WTC11 (cell line): ENCODE data around the gene ZMYND11. TPM values are rescaled to one million over a fixed set of nuclear protein-coding genes. Genes with fewer than 3 reads are reported as not detected.

Experiments used
- ATAC-seq: fragments of 200-7000 bp; cut with Tn5 transposase; 2 replicates; pipeline ENCODE4 v1.10.0; 2021; ENCODE audit warnings: mild to moderate bottlenecking, moderate library complexity
- CTCF ChIA-PET: fragments of 300-600 bp; sonication (Branson Sonifier 250); formaldehyde crosslinking; loops from one replicate; lab custom pipeline; 2021; ENCODE audit warnings: antibody characterized with exemption; lab: Charles Lee
- POLR2A ChIA-PET: fragments of 350-600 bp; sonication (Branson Sonifier 250); formaldehyde crosslinking; loops from one replicate; lab custom pipeline; 2021; ENCODE audit warnings: antibody characterized with exemption; lab: Charles Lee
- DNase-seq: peaks from one replicate; pipeline ENCODE4 v3.0.0; 2021; ENCODE audit warnings: low spot score
- H3K27ac Mint-ChIP-seq: 2 replicates; pipeline ENCODE4 v1.8.0; 2021; ENCODE audit warnings: mixed read lengths
- H3K27me3 Mint-ChIP-seq: 2 replicates; pipeline ENCODE4 v1.8.0; 2021; ENCODE audit warnings: low read depth, mild to moderate bottlenecking, moderate library complexity, mixed read lengths
- H3K36me3 Mint-ChIP-seq: 2 replicates; pipeline ENCODE4 v1.8.0; 2021; ENCODE audit warnings: mixed read lengths
- H3K4me1 Mint-ChIP-seq: 2 replicates; pipeline ENCODE4 v1.8.0; 2022; ENCODE audit warnings: mixed read lengths
- H3K4me3 Mint-ChIP-seq: 2 replicates; pipeline ENCODE4 v1.8.0; 2021; ENCODE audit warnings: mild to moderate bottlenecking, moderate library complexity, mixed read lengths
- H3K9me3 Mint-ChIP-seq: 2 replicates; pipeline ENCODE4 v1.8.0; 2021; ENCODE audit warnings: mixed read lengths
- CREM ChIP-seq: sonication (generic); formaldehyde crosslinking; IDR thresholded peaks from 2 replicates; pipeline ENCODE4 v1.8.1; 2022; ENCODE audit warnings: mild to moderate bottlenecking, missing genetic modification reagents, moderate library complexity
- FOXJ3 ChIP-seq: sonication (generic); formaldehyde crosslinking; IDR thresholded peaks from 2 replicates; pipeline ENCODE4 v1.9.0; 2021; ENCODE audit warnings: missing genetic modification reagents, mild to moderate bottlenecking, borderline replicate concordance
- GABPB1 ChIP-seq: sonication (generic); formaldehyde crosslinking; IDR thresholded peaks from 2 replicates; pipeline ENCODE4 v1.8.1; 2023; ENCODE audit warnings: mild to moderate bottlenecking, missing genetic modification reagents
- KAT7 ChIP-seq: sonication (generic); formaldehyde crosslinking; IDR thresholded peaks from 2 replicates; pipeline ENCODE4 v1.8.1; 2023; ENCODE audit warnings: missing genetic modification reagents, mild to moderate bottlenecking, borderline replicate concordance
- MXD4 ChIP-seq: fragments of 250-450 bp; sonication (Bioruptor Pico); IDR thresholded peaks from 2 replicates; pipeline ENCODE4 v1.8.0; 2021; ENCODE audit warnings: mild to moderate bottlenecking, moderate library complexity, borderline replicate concordance
- NR1H2 ChIP-seq: sonication (generic); formaldehyde crosslinking; IDR thresholded peaks from 2 replicates; pipeline ENCODE4 v1.9.0; 2021; ENCODE audit warnings: mild to moderate bottlenecking, moderate library complexity, missing genetic modification reagents
- RELA ChIP-seq: sonication (generic); formaldehyde crosslinking; IDR thresholded peaks from 2 replicates; pipeline ENCODE4 v1.8.1; 2022; ENCODE audit warnings: missing genetic modification reagents, mild to moderate bottlenecking, borderline replicate concordance
- TCF7 ChIP-seq: sonication (generic); formaldehyde crosslinking; IDR thresholded peaks from 2 replicates; pipeline ENCODE4 v1.8.0; 2022; ENCODE audit warnings: mild to moderate bottlenecking, low read depth, missing genetic modification reagents, moderate library complexity
- ZNF396 ChIP-seq: fragments of 250-450 bp; sonication (Bioruptor Pico); IDR thresholded peaks from 2 replicates; pipeline ENCODE4 v1.8.0; 2021; ENCODE audit warnings: mild to moderate bottlenecking, moderate library complexity, borderline replicate concordance
- total RNA-seq: library from RNA; stranded (reverse); gene quantifications from 3 replicates; pipeline ENCODE4 v1.2.3, GENCODE V29; 2021
- TF ChIP-seq, protein P1 (sequence below): sonication (generic); formaldehyde crosslinking; IDR thresholded peaks from 2 replicates; pipeline ENCODE4 v1.8.0; 2022; ENCODE audit warnings: mild to moderate bottlenecking, missing genetic modification reagents
- TF ChIP-seq, protein P2 (sequence below): fragments of 250-450 bp; sonication (Bioruptor Pico); conservative IDR thresholded peaks from 2 replicates; pipeline ENCODE4 v1.9.0; 2021; ENCODE audit warnings: mild to moderate bottlenecking
- TF ChIP-seq, protein P3 (sequence below): sonication (generic); formaldehyde crosslinking; IDR thresholded peaks from 2 replicates; pipeline ENCODE4 v1.8.1; 2022; ENCODE audit warnings: low read depth, mild to moderate bottlenecking, moderate library complexity, missing genetic modification reagents, borderline replicate concordance
- TF ChIP-seq, protein P4 (sequence below): sonication (generic); formaldehyde crosslinking; IDR thresholded peaks from 2 replicates; pipeline ENCODE4 v1.8.1; 2023; ENCODE audit warnings: mild to moderate bottlenecking, missing genetic modification reagents, moderate library complexity
- TF ChIP-seq, protein P5 (sequence below): fragments of 250-450 bp; sonication (Bioruptor Pico); IDR thresholded peaks from 2 replicates; pipeline ENCODE4 v1.9.0; 2021; ENCODE audit warnings: mild to moderate bottlenecking
- TF ChIP-seq, protein P6 (sequence below): sonication (generic); formaldehyde crosslinking; IDR thresholded peaks from 2 replicates; pipeline ENCODE4 v1.8.1; 2023; ENCODE audit warnings: mild to moderate bottlenecking, moderate library complexity, missing genetic modification reagents
- TF ChIP-seq, protein P7 (sequence below): sonication (generic); formaldehyde crosslinking; IDR thresholded peaks from 2 replicates; pipeline ENCODE4 v1.8.0; 2022; ENCODE audit warnings: missing genetic modification reagents
- TF ChIP-seq, protein P8 (sequence below): fragments of 250-450 bp; sonication (Bioruptor Pico); IDR thresholded peaks from 2 replicates; pipeline ENCODE4 v1.9.0; 2021; ENCODE audit warnings: mild to moderate bottlenecking
- TF ChIP-seq, protein P9 (sequence below): sonication (generic); formaldehyde crosslinking; IDR thresholded peaks from 2 replicates; pipeline ENCODE4 v1.8.1; 2022; ENCODE audit warnings: missing genetic modification reagents, borderline replicate concordance
- TF ChIP-seq, protein P10 (sequence below): sonication (generic); formaldehyde crosslinking; IDR thresholded peaks from 2 replicates; pipeline ENCODE4 v1.8.0; 2022; ENCODE audit warnings: mild to moderate bottlenecking, missing genetic modification reagents

The ZMYND11 gene
- total RNA-seq, 1 experiment from 2014 or later: 22.3 TPM

DNA sequence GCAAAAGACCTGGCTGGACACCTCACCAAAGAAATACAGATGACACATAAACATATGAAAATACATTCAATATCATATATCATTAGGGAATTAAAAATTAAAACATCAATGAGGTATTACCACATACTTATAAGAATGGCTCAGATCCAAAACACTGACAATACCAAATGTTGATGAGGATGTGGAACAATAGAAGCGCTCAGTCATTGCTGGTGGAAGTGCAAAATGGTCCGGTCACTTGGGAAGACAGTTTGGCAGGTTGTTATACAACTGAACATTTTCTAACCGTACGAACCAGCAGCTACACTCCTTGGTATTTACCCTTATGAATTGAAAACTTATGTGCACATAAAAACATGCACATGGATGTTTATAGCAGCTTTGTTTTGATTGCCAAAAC is 38.5 kb downstream of the ZMYND11 start:
- TF ChIP-seq, protein P1, sequence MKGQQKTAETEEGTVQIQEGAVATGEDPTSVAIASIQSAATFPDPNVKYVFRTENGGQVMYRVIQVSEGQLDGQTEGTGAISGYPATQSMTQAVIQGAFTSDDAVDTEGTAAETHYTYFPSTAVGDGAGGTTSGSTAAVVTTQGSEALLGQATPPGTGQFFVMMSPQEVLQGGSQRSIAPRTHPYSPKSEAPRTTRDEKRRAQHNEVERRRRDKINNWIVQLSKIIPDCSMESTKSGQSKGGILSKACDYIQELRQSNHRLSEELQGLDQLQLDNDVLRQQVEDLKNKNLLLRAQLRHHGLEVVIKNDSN (CRISPR knock-in tag): no peak
- TF ChIP-seq, protein P2, sequence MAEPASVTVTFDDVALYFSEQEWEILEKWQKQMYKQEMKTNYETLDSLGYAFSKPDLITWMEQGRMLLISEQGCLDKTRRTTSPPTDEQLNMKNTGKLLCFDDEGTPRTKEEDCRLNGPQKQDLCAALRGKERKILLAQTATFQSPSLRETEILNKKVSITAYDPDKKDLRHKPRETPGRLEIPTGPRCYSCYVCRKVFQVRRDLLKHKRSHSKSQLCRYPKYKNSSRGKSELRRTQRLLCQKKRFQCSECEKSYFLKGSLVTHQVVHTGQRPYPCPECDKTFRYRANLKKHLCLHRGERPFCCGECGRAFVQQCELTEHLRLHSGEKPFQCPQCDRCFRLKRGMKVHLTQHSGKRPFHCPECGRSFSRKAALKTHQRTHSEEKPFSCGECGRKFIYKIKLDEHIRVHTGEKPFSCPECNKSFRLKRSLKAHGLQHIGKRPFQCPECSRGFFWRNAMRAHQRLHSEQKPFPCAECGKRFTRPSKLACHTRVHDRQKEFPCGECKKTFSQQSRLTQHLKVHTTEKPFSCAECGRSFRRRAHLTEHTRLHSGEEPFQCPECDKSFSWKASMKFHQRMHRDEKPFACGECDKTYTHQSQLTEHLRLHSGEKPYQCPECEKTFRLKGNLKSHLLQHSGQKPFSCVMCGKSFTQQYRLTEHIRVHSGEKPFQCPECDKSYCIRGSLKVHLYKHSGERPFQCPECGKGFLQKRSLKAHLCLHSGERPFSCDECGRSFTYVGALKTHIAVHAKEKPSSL (CRISPR knock-in tag): no peak
- TF ChIP-seq, protein P3, sequence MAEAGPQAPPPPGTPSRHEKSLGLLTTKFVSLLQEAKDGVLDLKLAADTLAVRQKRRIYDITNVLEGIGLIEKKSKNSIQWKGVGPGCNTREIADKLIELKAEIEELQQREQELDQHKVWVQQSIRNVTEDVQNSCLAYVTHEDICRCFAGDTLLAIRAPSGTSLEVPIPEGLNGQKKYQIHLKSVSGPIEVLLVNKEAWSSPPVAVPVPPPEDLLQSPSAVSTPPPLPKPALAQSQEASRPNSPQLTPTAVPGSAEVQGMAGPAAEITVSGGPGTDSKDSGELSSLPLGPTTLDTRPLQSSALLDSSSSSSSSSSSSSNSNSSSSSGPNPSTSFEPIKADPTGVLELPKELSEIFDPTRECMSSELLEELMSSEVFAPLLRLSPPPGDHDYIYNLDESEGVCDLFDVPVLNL (CRISPR knock-in tag): no peak
- no peak for TF ChIP-seq CREM (CRISPR knock-in tag)
- no peak for TF ChIP-seq KAT7
- no peak for TF ChIP-seq MXD4 (CRISPR knock-in tag)
- TF ChIP-seq GABPB1 (CRISPR knock-in tag): no peak
- no peak for TF ChIP-seq RELA
- Mint-ChIP-seq H3K4me1 (peaks cover 1% of the 10 kb centered on the region; the same call in 1 of the 2 replicates), H3K4me3 (no peak overlapping the region), H3K27ac (no peak overlapping the region), H3K27me3 (no peaks in the 10 kb centered on the region), H3K36me3 (no peaks in the 10 kb centered on the region), H3K9me3 (no peaks in the 10 kb centered on the region)
- ChIA-PET CTCF (no interaction called here), POLR2A (no interaction called here)
- DNase-seq (no peak), ATAC-seq (no peak)

DNA sequence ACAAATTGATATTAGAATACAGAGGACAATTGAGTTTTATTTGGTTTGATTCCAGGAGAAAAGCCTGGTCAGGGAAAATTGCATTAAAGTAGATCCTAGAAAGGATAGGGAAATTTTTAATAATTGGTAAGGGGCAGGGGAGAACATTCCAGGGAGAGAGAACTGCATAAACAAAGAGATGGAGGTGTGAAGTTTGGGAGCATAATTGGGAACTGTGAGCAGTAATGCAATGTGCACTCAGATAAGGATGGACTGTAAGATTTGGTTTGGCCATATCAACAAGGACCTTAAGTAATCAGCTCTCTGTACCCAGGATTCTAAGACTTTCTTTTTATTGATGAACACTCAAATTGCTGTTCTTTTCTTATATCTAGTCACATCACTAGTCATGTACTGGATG is 41.4 kb downstream of the ZMYND11 start:
- no peaks in the 10 kb centered on the region for H3K4me1 Mint-ChIP-seq
- H3K36me3 Mint-ChIP-seq: peaks cover 3% of the 10 kb centered on the region; the same call in 1 of the 2 replicates
- H3K9me3 Mint-ChIP-seq: no peaks in the 10 kb centered on the region
- ATAC-seq (no peak), DNase-seq (no peak)
- ChIA-PET CTCF (no interaction called here), POLR2A (no interaction called here)
- H3K27ac Mint-ChIP-seq: no peak overlapping the region
- no peaks in the 10 kb centered on the region for H3K27me3 Mint-ChIP-seq
- H3K4me3 Mint-ChIP-seq: no peak overlapping the region
- no peak for TF ChIP-seq TCF7 (CRISPR knock-in tag)
- TF ChIP-seq, protein P4, sequence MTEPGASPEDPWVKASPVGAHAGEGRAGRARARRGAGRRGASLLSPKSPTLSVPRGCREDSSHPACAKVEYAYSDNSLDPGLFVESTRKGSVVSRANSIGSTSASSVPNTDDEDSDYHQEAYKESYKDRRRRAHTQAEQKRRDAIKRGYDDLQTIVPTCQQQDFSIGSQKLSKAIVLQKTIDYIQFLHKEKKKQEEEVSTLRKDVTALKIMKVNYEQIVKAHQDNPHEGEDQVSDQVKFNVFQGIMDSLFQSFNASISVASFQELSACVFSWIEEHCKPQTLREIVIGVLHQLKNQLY (CRISPR knock-in tag): no peak
- TF ChIP-seq NR1H2: no peak
- TF ChIP-seq, protein P5, sequence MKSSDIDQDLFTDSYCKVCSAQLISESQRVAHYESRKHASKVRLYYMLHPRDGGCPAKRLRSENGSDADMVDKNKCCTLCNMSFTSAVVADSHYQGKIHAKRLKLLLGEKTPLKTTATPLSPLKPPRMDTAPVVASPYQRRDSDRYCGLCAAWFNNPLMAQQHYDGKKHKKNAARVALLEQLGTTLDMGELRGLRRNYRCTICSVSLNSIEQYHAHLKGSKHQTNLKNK: no peak
- no peak for TF ChIP-seq FOXJ3
- TF ChIP-seq, protein P6, sequence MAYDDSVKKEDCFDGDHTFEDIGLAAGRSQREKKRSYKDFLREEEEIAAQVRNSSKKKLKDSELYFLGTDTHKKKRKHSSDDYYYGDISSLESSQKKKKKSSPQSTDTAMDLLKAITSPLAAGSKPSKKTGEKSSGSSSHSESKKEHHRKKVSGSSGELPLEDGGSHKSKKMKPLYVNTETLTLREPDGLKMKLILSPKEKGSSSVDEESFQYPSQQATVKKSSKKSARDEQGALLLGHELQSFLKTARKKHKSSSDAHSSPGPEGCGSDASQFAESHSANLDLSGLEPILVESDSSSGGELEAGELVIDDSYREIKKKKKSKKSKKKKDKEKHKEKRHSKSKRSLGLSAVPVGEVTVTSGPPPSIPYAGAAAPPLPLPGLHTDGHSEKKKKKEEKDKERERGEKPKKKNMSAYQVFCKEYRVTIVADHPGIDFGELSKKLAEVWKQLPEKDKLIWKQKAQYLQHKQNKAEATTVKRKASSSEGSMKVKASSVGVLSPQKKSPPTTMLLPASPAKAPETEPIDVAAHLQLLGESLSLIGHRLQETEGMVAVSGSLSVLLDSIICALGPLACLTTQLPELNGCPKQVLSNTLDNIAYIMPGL (CRISPR knock-in tag): no peak
- TF ChIP-seq, protein P7, sequence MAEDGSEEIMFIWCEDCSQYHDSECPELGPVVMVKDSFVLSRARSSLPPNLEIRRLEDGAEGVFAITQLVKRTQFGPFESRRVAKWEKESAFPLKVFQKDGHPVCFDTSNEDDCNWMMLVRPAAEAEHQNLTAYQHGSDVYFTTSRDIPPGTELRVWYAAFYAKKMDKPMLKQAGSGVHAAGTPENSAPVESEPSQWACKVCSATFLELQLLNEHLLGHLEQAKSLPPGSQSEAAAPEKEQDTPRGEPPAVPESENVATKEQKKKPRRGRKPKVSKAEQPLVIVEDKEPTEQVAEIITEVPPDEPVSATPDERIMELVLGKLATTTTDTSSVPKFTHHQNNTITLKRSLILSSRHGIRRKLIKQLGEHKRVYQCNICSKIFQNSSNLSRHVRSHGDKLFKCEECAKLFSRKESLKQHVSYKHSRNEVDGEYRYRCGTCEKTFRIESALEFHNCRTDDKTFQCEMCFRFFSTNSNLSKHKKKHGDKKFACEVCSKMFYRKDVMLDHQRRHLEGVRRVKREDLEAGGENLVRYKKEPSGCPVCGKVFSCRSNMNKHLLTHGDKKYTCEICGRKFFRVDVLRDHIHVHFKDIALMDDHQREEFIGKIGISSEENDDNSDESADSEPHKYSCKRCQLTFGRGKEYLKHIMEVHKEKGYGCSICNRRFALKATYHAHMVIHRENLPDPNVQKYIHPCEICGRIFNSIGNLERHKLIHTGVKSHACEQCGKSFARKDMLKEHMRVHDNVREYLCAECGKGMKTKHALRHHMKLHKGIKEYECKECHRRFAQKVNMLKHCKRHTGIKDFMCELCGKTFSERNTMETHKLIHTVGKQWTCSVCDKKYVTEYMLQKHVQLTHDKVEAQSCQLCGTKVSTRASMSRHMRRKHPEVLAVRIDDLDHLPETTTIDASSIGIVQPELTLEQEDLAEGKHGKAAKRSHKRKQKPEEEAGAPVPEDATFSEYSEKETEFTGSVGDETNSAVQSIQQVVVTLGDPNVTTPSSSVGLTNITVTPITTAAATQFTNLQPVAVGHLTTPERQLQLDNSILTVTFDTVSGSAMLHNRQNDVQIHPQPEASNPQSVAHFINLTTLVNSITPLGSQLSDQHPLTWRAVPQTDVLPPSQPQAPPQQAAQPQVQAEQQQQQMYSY (CRISPR knock-in tag): no peak
- TF ChIP-seq, protein P8, sequence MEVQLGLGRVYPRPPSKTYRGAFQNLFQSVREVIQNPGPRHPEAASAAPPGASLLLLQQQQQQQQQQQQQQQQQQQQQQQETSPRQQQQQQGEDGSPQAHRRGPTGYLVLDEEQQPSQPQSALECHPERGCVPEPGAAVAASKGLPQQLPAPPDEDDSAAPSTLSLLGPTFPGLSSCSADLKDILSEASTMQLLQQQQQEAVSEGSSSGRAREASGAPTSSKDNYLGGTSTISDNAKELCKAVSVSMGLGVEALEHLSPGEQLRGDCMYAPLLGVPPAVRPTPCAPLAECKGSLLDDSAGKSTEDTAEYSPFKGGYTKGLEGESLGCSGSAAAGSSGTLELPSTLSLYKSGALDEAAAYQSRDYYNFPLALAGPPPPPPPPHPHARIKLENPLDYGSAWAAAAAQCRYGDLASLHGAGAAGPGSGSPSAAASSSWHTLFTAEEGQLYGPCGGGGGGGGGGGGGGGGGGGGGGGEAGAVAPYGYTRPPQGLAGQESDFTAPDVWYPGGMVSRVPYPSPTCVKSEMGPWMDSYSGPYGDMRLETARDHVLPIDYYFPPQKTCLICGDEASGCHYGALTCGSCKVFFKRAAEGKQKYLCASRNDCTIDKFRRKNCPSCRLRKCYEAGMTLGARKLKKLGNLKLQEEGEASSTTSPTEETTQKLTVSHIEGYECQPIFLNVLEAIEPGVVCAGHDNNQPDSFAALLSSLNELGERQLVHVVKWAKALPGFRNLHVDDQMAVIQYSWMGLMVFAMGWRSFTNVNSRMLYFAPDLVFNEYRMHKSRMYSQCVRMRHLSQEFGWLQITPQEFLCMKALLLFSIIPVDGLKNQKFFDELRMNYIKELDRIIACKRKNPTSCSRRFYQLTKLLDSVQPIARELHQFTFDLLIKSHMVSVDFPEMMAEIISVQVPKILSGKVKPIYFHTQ: no peak
- no peak for TF ChIP-seq ZNF396 (CRISPR knock-in tag)
- TF ChIP-seq, protein P9, sequence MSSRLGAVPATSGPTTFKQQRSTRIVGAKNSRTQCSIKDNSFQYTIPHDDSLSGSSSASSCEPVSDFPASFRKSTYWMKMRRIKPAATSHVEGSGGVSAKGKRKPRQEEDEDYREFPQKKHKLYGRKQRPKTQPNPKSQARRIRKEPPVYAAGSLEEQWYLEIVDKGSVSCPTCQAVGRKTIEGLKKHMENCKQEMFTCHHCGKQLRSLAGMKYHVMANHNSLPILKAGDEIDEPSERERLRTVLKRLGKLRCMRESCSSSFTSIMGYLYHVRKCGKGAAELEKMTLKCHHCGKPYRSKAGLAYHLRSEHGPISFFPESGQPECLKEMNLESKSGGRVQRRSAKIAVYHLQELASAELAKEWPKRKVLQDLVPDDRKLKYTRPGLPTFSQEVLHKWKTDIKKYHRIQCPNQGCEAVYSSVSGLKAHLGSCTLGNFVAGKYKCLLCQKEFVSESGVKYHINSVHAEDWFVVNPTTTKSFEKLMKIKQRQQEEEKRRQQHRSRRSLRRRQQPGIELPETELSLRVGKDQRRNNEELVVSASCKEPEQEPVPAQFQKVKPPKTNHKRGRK (CRISPR knock-in tag): no peak
- TF ChIP-seq, protein P10, sequence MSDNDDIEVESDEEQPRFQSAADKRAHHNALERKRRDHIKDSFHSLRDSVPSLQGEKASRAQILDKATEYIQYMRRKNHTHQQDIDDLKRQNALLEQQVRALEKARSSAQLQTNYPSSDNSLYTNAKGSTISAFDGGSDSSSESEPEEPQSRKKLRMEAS: no peak
